COLO668 (cell line): ENCODE results near the gene KCNC3.

Experiments
- DNase-seq: peaks from one replicate; lab custom pipeline; 2025; ENCODE audit not compliant: unreplicated experiment; lab: John Stamatoyannopoulos, UW

Gene KCNC3

DNA sequence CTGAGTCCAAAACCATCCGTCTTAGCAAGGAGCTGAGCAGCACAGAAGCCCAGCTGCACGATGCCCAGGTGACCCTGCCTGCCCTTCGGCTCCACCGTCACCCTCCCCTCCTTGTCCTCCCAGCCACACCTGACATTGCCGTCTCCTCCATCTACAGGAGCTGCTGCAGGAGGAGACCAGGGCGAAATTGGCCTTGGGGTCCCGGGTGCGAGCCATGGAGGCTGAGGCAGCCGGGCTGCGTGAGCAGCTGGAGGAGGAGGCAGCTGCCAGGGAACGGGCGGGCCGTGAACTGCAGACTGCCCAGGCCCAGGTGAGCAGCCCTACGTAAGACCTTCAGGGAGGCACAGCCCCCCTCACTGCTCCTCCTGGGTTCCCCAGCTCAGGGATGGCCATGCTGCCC, 49.1 kb downstream of the KCNC3 start:
- DNase-seq = no peak

GRCh38 chr19:50277966-50278580, 51.1 kb downstream of the KCNC3 start:
- no peak for DNase-seq

DNA sequence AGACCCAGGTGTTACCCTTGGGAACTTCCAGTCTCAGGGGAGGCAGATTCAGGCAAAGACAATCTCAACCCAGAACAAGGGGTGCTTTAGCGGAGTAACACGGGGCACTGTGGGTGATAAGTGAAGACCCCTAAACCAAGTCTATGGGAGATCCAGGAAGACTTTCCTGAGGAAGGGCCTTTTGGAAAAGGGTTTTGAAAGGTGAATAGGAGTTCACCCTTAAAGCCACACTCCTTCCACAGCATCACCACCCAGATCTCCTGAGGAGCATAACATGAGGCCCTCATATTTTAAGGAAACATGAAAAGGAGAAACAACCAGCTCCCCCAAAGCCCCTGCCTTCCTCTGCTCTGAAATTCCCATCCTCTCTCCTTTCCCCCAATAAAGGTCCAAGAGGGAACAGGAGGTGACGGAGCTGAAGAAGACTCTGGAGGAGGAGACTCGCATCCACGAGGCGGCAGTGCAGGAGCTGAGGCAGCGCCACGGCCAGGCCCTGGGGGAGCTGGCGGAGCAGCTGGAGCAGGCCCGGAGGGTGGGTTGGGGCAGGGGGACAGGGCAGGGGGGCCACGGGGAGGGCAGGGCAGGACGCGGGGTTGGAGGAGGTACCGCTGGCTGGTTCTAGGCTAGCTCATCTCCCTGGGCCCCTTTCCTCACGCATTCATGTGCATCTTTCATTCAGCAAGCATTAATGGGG, 52.7 kb downstream of the KCNC3 start:
- no peak for DNase-seq

- DNase-seq = no peak
These were observed 53.4 kb downstream of the KCNC3 start for GRCh38 chr19:50275577-50276368.

DNA sequence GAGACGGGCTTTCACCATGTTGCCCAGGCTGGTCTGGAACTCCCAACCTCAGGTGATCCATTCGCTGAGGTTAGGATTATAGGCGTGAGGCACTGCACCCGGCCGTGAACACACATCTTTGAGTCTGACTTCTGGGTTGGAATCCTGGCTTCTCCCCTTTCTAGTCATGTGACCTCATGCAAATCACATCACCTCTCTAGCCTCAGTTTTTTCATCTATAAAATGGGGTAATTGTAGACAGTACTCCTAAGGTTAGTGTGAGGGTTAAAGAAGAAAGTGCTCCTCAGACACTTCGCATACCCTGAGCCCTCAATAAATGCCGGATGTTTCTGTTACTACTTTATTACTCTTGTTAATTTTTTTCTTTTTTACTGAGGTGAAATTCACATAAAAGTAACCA, 55.4 kb downstream of the KCNC3 start:
- no peak for DNase-seq

DNA sequence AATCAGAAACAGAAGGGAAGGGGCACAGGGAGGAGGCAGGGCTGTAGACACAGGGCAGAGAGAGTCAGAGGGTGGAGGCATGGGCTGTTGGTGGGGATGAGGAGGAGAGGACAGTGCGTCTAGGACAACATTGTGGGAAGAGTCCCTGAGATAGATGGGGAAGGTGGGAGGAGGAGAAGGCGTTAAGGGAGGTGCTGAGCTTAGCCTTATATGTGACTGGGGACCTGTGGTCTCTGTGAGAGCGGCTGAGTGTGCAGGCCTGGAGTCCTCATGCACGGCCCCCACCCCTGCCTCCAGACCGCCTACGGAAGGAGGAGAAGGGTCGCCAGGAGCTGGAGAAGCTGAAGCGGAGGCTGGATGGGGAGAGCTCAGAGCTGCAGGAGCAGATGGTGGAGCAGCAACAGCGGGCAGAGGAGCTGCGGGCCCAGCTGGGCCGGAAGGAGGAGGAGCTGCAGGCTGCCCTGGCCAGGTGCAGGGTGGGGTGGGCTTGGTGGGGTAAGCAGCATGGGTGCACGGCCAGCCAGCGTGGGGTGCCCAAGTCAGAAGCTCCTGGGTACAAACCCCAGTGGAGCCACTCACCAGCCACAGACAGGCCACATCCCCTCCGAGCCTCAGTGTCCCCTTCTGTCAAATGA, 56.8 kb downstream of the KCNC3 start:
- no peak for DNase-seq

GRCh38 chr19:50269653-50270052, 59.5 kb downstream of the KCNC3 start:
- no peak for DNase-seq

DNA sequence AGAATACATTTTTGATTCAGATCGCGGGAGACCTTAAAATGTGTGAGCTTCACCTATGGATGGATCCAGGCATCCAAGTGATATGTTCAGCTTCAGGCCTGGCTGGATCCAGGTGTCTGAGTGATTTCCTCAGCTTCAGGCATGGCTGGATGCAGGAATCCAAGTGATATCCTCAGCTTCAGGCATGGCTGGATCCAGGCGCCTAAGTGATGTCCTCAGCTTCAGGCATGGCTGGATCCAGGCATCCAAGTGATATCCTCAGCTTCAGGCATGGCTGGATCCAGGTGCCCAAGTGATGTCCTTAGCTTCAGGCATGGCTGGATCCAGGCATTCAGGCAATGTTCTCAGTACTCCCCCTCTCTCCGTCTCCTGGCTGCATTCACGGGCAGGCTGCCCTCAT, 60.7 kb downstream of the KCNC3 start:
- DNase-seq = no peak

DNA sequence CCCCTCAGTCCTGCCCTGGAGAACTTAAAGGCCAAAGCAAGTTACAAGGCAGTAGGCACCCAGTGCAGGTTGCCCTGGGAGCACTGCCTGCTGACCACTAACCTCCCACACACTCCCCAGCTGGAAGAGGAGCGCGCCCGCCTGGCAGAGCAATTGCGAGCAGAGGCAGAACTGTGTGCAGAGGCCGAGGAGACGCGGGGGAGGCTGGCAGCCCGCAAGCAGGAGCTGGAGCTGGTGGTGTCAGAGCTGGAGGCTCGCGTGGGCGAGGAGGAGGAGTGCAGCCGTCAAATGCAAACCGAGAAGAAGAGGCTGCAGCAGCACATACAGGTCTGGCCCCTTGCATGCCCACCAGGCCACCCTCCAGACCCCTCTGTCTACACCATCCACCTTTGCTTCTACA, 61.1 kb downstream of the KCNC3 start:
- DNase-seq = no peak

DNA sequence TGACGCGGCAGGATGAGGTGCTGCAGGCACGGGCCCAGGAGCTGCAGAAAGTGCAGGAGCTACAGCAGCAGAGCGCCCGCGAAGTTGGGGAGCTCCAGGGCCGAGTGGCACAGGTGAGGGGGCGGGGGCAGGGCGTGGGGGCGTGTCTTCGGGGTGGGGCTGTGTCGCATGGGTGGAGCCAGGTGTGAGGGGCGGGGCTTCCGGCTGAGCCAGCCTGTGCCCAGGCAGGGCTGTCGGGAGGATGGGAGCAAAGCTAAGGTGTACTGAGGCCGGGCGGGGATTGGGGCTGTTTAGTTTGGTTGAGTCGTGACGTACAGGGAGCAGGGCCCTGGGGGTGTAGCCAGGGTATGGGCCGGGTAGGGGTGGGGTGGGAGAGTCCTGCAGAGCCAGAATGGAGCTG, 62.3 kb downstream of the KCNC3 start:
- DNase-seq = peak; percentile 11

DNA sequence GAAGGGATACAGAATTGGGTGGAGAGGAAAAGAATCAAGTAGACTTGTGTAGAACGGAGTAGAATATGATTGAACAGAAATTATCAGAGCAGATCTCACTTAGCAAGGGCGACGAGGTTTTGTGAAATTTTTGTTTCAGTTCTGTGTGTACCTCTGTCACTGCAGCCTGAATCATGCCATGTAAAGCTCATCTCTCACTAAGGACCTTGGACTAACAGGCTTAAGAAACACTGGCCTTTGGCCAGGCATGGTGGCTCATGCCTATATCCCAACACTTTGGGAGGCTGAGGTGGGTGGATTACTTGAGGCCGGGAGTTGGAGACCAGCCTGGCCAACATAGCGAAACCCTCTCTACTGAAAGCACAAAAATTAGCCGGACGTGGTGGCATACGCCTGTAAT, 63.1 kb downstream of the KCNC3 start:
- no peak for DNase-seq

- DNase-seq = no peak
These were observed 64.5 kb downstream of the KCNC3 start for GRCh38 chr19:50264483-50265186.

DNA sequence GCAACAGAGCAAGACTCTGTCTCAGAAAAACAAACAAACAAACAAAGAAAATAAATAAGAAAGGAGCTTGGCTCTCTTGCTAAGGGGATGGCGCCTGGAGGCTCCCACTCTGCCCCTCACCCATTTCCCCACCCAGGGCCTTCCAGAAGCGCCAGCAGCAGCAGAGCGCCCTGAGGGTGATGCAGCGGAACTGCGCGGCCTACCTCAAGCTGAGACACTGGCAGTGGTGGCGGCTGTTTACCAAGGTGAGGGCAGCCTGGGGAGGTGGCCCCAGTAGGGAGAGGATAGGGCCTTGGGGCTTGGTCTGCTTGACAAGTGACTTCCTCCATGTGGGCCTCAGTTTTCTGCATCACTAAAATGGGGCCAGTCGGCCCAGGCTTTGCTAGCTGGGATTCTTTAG, 66.0 kb downstream of the KCNC3 start:
- no peak for DNase-seq
